ENCODE measurements around the gene PLCB1.
"Not testable (repeated sequence)": the region's sequence is repeated elsewhere in the genome, so short reads cannot be mapped to it uniquely, and the experiment has no call there.

PLCB1 gene

GRCh38 chr20:8339349-8339748 lies 207.3 kb downstream of the PLCB1 start:
- no peak for DNase-seq

GRCh38 chr20:8342391-8342790 lies 210.3 kb downstream of the PLCB1 start:
- no peak for DNase-seq

GRCh38 chr20:8344106-8344505 lies 212.0 kb downstream of the PLCB1 start:
- no peak for DNase-seq

GRCh38 chr20:8344631-8345030 lies 212.6 kb downstream of the PLCB1 start:
- no peak for DNase-seq

- no peak for DNase-seq
Measured at GRCh38 chr20:8346700-8347270, 214.7 kb downstream of the PLCB1 start.

GRCh38 chr20:8350225-8350624 lies 218.2 kb downstream of the PLCB1 start:
- not testable (repeated sequence) for DNase-seq

- no peak for DNase-seq
Measured at GRCh38 chr20:8352486-8352885, 220.4 kb downstream of the PLCB1 start.

GRCh38 chr20:8353512-8353911 lies 221.4 kb downstream of the PLCB1 start:
- DNase-seq = no peak

- DNase-seq = no peak
Measured at GRCh38 chr20:8355453-8355852, 223.4 kb downstream of the PLCB1 start.

- DNase-seq = peak in 1 of 2 experiments; percentile 10
Measured at GRCh38 chr20:8356806-8357205, 224.7 kb downstream of the PLCB1 start.

GRCh38 chr20:8357703-8358102 lies 225.6 kb downstream of the PLCB1 start:
- DNase-seq = no peak

- DNase-seq = no peak
Measured at GRCh38 chr20:8360035-8360434, 228.0 kb downstream of the PLCB1 start.

- DNase-seq = peak in 1 of 2 experiments; percentile 4
Measured at GRCh38 chr20:8361006-8361652, 229.1 kb downstream of the PLCB1 start.

- DNase-seq = no peak
Measured at GRCh38 chr20:8361779-8362178, 229.7 kb downstream of the PLCB1 start.

- peak in 1 of 2 experiments; percentile 9 for DNase-seq
Measured at GRCh38 chr20:8362457-8362856, 230.4 kb downstream of the PLCB1 start.

GRCh38 chr20:8363970-8364733 lies 232.1 kb downstream of the PLCB1 start:
- no peak for DNase-seq

GRCh38 chr20:8364734-8365078 lies 232.6 kb downstream of the PLCB1 start:
- DNase-seq = no peak

- no peak for DNase-seq
Measured at GRCh38 chr20:8365634-8366033, 233.6 kb downstream of the PLCB1 start.

GRCh38 chr20:8366303-8366923 lies 234.3 kb downstream of the PLCB1 start:
- no peak for DNase-seq

- peak; percentile 65 to 71 for DNase-seq
Measured at GRCh38 chr20:8367689-8368088, 235.6 kb downstream of the PLCB1 start.

- DNase-seq = peak; percentile 45 to 54
Measured at GRCh38 chr20:8368670-8369069, 236.6 kb downstream of the PLCB1 start.

- DNase-seq = no peak
Measured at GRCh38 chr20:8369311-8369710, 237.2 kb downstream of the PLCB1 start.

- no peak for DNase-seq
Measured at GRCh38 chr20:8370774-8371173, 238.7 kb downstream of the PLCB1 start.
